SH-SY5Y (cell line): ENCODE results near the gene TEX11.

Source experiments
- GATA2 ChIP-seq: IDR thresholded peaks from 2 replicates; pipeline ENCODE4 v1.6.1; 2011; ENCODE audit warnings: mild to moderate bottlenecking, low read depth, low read length
- GATA3 ChIP-seq: IDR thresholded peaks from 2 replicates; pipeline ENCODE4 v1.6.1; 2011; ENCODE audit warnings: low read depth, mild to moderate bottlenecking, low read length, moderate library complexity

GRCh38 chrX:70834589-70834988, 73.9 kb downstream of the TEX11 start:
- TF ChIP-seq GATA3 (no peak), GATA2 (no peak)
